Progenitor cell of endocrine pancreas (in vitro differentiated cells): ENCODE results near the gene FNDC11. TPM values are rescaled to one million over a fixed set of nuclear protein-coding genes. Genes with fewer than 3 reads are reported as not detected.
A peak's percentile ranks its signal among the peaks of the same experiment; 100 is the strongest.

Experiments
- DNase-seq: peaks from one replicate; pipeline ENCODE4 v3.0.0; 2021; ENCODE audit warnings: low spot score; ENCODE audit not compliant: unreplicated experiment
- H3K27ac Mint-ChIP-seq: 2 replicates; pipeline ENCODE4 v1.8.0; 2021; ENCODE audit warnings: mild to moderate bottlenecking, moderate library complexity, mixed read lengths
- H3K27me3 Mint-ChIP-seq: 2 replicates; pipeline ENCODE4 v1.8.0; 2021; ENCODE audit warnings: mixed read lengths
- H3K36me3 Mint-ChIP-seq: 2 replicates; pipeline ENCODE4 v1.8.0; 2022; ENCODE audit warnings: mixed read lengths; ENCODE audit not compliant: insufficient read depth
- H3K4me1 Mint-ChIP-seq: 2 replicates; pipeline ENCODE4 v1.8.0; 2021; ENCODE audit warnings: low read depth, mixed read lengths
- H3K4me3 Mint-ChIP-seq: 2 replicates; pipeline ENCODE4 v1.8.0; 2021; ENCODE audit warnings: low read depth, mild to moderate bottlenecking, moderate library complexity, mixed read lengths
- H3K9me3 Mint-ChIP-seq: 2 replicates; pipeline ENCODE4 v1.8.0; 2021; ENCODE audit warnings: low read depth, mixed read lengths
- total RNA-seq: library from RNA; stranded (reverse); gene quantifications from 2 replicates; pipeline ENCODE4 v1.2.1, GENCODE V29; 2021
- TF ChIP-seq, protein P1 (sequence below): fragments of 200-600 bp; sonication (generic); IDR thresholded peaks from one replicate; pipeline ENCODE4 v1.5.0; 2021; ENCODE audit warnings: antibody characterized with exemption, mild to moderate bottlenecking; ENCODE audit not compliant: unreplicated experiment

Gene FNDC11
- total RNA-seq, 1 donor from 2014 or later, result 1.9 TPM

DNA sequence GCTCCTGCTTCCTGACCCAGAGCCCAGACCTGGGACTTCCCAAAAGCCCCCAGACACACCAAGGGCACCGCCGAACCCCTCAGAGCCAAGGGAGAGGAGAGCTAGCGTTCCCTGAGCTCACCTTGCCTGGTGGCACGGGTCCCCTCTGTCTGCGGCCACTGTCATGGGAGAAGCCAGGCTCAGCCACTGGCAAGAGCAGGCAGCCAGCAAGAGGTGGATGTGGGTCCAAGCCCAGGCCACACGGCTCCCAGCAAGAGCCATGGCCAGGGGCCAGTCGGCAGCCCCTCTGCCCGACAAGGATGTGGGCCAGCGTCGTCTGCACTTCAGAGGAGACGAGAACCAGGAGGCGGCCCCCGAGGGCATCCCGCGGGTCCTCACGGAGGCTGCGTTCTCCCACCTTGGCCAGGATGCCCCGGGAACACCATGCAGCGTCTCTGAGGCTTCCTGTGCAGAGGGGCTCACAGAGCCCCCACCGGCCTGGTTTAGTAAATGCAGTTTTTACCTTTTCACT is 35.6 kb upstream of the FNDC11 start:
- DNase-seq, result peak; percentile 8
- H3K9me3 Mint-ChIP-seq, result no peaks in the 10 kb centered on the region
- peaks cover 5% of the 10 kb centered on the region for H3K4me1 Mint-ChIP-seq
- TF ChIP-seq, protein P1, sequence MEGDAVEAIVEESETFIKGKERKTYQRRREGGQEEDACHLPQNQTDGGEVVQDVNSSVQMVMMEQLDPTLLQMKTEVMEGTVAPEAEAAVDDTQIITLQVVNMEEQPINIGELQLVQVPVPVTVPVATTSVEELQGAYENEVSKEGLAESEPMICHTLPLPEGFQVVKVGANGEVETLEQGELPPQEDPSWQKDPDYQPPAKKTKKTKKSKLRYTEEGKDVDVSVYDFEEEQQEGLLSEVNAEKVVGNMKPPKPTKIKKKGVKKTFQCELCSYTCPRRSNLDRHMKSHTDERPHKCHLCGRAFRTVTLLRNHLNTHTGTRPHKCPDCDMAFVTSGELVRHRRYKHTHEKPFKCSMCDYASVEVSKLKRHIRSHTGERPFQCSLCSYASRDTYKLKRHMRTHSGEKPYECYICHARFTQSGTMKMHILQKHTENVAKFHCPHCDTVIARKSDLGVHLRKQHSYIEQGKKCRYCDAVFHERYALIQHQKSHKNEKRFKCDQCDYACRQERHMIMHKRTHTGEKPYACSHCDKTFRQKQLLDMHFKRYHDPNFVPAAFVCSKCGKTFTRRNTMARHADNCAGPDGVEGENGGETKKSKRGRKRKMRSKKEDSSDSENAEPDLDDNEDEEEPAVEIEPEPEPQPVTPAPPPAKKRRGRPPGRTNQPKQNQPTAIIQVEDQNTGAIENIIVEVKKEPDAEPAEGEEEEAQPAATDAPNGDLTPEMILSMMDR, result peak; percentile 27
- peak overlapping the region; percentile 69 for H3K4me3 Mint-ChIP-seq
- H3K27me3 Mint-ChIP-seq, result peaks cover 19% of the 10 kb centered on the region
- H3K36me3 Mint-ChIP-seq, result peaks cover 6% of the 10 kb centered on the region
- H3K27ac Mint-ChIP-seq, result peak overlapping the region; percentile 82

DNA sequence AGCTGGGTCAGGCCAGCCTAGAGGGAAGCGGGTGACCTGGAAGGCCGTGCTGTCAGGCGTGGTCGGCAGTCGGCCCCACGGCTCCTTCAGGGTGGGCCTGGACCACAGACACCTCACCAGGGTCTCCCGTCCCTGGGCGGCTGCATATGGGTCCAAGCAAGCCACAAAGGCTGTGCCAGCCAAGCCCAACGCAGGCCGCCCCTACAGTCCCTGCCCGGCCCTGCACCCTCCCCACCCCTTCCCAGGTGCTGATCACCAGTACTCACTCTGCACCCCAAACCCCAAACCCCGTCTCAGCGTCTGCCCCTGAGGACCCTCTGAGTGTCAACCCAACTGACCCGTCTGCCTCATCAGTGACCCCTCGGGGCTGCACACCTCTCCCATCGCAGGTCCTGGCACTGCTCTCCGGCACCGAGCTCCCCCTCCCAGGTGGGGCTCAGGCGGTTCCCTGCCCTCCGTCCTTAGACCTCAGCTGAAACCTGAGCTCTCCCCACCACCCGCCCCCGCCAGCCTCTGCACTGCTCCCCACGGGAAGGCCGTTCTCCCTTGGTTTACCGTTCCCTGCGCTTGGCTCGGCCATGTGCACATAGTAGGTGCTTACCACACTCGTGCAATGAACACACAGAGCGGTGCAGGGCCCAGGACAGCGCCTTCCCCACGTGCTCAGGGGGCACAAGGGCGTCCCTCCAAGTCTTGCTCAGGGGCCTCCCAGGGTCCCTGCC is 34.9 kb upstream of the FNDC11 start:
- H3K4me1 Mint-ChIP-seq, result peaks cover 8% of the 10 kb centered on the region
- peak overlapping the region; percentile 69 for H3K4me3 Mint-ChIP-seq
- TF ChIP-seq, protein P1, result no peak
- peak; percentile 10 for DNase-seq
- H3K27ac Mint-ChIP-seq, result peak overlapping the region; percentile 88
- peaks cover 15% of the 10 kb centered on the region for H3K27me3 Mint-ChIP-seq
- peaks cover 12% of the 10 kb centered on the region for H3K36me3 Mint-ChIP-seq
- no peaks in the 10 kb centered on the region for H3K9me3 Mint-ChIP-seq

GRCh38 chr20:63519668-63520503 is 34.1 kb upstream of the FNDC11 start:
- TF ChIP-seq, protein P1, result peak; percentile 49
- Mint-ChIP-seq H3K4me3 (peak overlapping the region; percentile 69), H3K4me1 (peaks cover 12% of the 10 kb centered on the region), H3K36me3 (peaks cover 15% of the 10 kb centered on the region), H3K9me3 (no peaks in the 10 kb centered on the region), H3K27me3 (peaks cover 11% of the 10 kb centered on the region), H3K27ac (peak overlapping the region; percentile 88)
- DNase-seq, result peak; percentile 70

DNA sequence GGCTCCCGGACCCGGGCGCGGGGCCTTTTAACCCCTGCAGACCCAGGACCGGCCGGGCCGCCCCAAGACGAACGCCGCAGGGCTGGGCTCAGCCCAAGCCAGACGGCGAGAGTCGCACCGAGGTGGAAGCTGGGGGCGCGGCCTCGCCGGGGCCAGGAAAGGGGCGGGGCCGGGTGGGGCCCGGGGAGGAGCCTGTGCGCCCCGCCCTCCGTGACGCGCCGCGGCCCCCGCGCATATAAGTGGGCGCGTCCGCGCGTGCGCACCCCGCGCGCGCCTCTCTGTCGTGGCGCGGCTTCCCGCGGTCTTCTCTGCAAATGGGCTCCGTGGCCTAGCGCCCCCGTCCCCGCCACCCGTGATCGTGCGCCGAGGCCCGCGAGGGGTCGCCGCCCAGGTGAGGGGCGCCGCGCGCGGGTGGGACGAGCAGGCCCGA is 33.4 kb upstream of the FNDC11 start, which contains the start of gene PPDPF:
PPDPF (plus strand) TSS at position 262 of the 430 bp plus-strand sequence. CDS start 544 bp downstream, outside the sequence.
- H3K36me3 Mint-ChIP-seq, result peaks cover 15% of the 10 kb centered on the region
- TF ChIP-seq, protein P1, result no peak
- peaks cover 11% of the 10 kb centered on the region for H3K27me3 Mint-ChIP-seq
- peak within 1 kb of the TSS; percentile 95 for H3K27ac Mint-ChIP-seq
- DNase-seq, result peak; percentile 83
- H3K4me3 Mint-ChIP-seq, result peak within 1 kb of the TSS; percentile 92
- H3K9me3 Mint-ChIP-seq, result no peaks in the 10 kb centered on the region
- peaks cover 12% of the 10 kb centered on the region for H3K4me1 Mint-ChIP-seq

DNA sequence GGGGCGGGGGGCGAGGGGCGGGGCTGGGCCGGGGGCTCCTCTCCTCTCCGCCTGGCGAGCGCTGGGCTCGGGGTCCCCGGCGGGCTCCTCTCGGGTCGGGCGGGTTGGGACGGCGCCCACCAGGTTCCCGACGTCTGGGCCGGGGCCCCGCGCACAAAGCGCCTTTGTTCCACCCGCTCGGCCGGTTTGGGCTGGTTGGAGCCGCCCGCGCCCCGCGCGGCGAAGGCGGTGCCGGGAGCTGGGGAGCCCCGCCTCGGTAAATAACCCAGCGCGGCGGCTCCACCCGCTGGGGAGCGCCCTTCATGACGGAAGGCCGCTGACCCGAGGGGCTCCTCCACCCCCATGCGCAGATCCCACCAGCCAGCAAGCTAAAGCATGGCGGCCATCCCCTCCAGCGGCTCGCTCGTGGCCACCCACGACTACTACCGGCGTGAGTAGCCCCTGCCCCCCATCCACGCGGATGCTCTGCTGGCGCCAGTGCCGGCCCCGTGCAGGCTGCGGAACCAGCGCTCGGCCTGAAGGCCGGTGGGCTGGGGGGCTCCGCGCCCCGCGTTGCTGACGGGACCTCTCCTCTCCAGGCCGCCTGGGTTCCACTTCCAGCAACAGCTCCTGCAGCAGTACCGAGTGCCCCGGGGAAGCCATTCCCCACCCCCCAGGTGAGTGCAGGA is 32.9 kb upstream of the FNDC11 start:
- DNase-seq, result peak; percentile 75
- no peaks in the 10 kb centered on the region for H3K9me3 Mint-ChIP-seq
- peaks cover 12% of the 10 kb centered on the region for H3K4me1 Mint-ChIP-seq
- peak overlapping the region; percentile 92 for H3K4me3 Mint-ChIP-seq
- H3K27ac Mint-ChIP-seq, result peak overlapping the region; percentile 95
- H3K27me3 Mint-ChIP-seq, result peaks cover 8% of the 10 kb centered on the region
- TF ChIP-seq, protein P1, result no peak
- H3K36me3 Mint-ChIP-seq, result peaks cover 15% of the 10 kb centered on the region
